SU-DHL-6 (cell line): ENCODE measurements around the gene FNDC11.

ENCODE experiments used
- H2AFZ ChIP-seq: fragments of 200-600 bp; sonication (generic); 2 replicates; pipeline ENCODE4 v1.6.1; 2014; ENCODE audit warnings: low read depth, mild to moderate bottlenecking, moderate library complexity, mixed read lengths, antibody characterized with exemption, low read length; ENCODE audit not compliant: severe bottlenecking
- H3F3A ChIP-seq: fragments of 200-600 bp; shearing (Covaris generic); 2 replicates; pipeline ENCODE4 v1.6.0; 2016; ENCODE audit warnings: antibody characterized with exemption, mild to moderate bottlenecking; ENCODE audit not compliant: insufficient read depth
- H3K27ac ChIP-seq: fragments of 200-600 bp; sonication (generic); 2 replicates; pipeline ENCODE4 v1.5.1; 2016; ENCODE audit warnings: low read depth, mild to moderate bottlenecking, low read length, moderate library complexity, mixed read lengths
- H3K27me3 ChIP-seq: fragments of 200-600 bp; sonication (generic), shearing (Covaris generic); 2 replicates; pipeline ENCODE4 v1.6.0; 2014; ENCODE audit warnings: mild to moderate bottlenecking, low read length
- H3K36me3 ChIP-seq: fragments of 200-600 bp; sonication (generic); 2 replicates; pipeline ENCODE4 v1.6.1; 2014; ENCODE audit warnings: mild to moderate bottlenecking, low read length, mixed read lengths
- H3K4me2 ChIP-seq: fragments of 300-600, 200-600 bp; shearing (Covaris generic), sonication (generic); 2 replicates; pipeline ENCODE4 v1.6.0; 2014; ENCODE audit warnings: low read length, low read depth, mild to moderate bottlenecking; ENCODE audit not compliant: poor library complexity, severe bottlenecking
- H3K4me3 ChIP-seq: fragments of 200-600 bp; sonication (generic); 2 replicates; pipeline ENCODE4 v1.5.1; 2014; ENCODE audit warnings: antibody characterized with exemption, low read length, mild to moderate bottlenecking, mixed read lengths; ENCODE audit not compliant: insufficient read depth, poor library complexity, severe bottlenecking
- H3K79me2 ChIP-seq: fragments of 200-600 bp; sonication (generic); 2 replicates; pipeline ENCODE4 v1.6.1; 2014; ENCODE audit warnings: mild to moderate bottlenecking, low read length, moderate library complexity; ENCODE audit not compliant: insufficient read depth
- H3K9ac ChIP-seq: fragments of 200-600 bp; sonication (generic); 2 replicates; pipeline ENCODE4 v1.7.0; 2014; ENCODE audit warnings: mild to moderate bottlenecking, low read length
- H3K9me2 ChIP-seq: fragments of 200-600 bp; sonication (generic); replicated peaks from 2 replicates; pipeline ENCODE4 v1.6.1; 2014; ENCODE audit warnings: low read length; ENCODE audit not compliant: insufficient read depth
- H3K9me3 ChIP-seq: fragments of 200-600 bp; sonication (generic); 2 replicates; pipeline ENCODE4 v1.6.1; 2014; ENCODE audit warnings: low read length, mixed read lengths; ENCODE audit not compliant: insufficient read depth
- H4K20me1 ChIP-seq: fragments of 200-600 bp; sonication (generic); 2 replicates; pipeline ENCODE4 v1.6.1; 2014; ENCODE audit warnings: low read depth, mild to moderate bottlenecking, antibody characterized with exemption, low read length, moderate library complexity, mixed read lengths
- CTCF ChIP-seq: fragments of 200-600 bp; sonication (generic); IDR thresholded peaks from one replicate; pipeline ENCODE4 v1.5.1; 2017; ENCODE audit warnings: antibody characterized with exemption, mild to moderate bottlenecking, low read length, moderate library complexity; ENCODE audit not compliant: insufficient read depth, poor library complexity, severe bottlenecking
- EZH2phosphoT487 ChIP-seq: fragments of 200-600 bp; sonication (generic), shearing (Covaris generic); conservative IDR thresholded peaks from 2 replicates; pipeline ENCODE4 v1.6.1; 2018; ENCODE audit warnings: mild to moderate bottlenecking, antibody characterized with exemption, low read length, moderate library complexity, mixed read lengths

FNDC11 gene

GRCh38 chr20:63549679-63550282, 4.2 kb upstream of the FNDC11 start:
- H3K9me2 ChIP-seq, result no peaks in the 10 kb centered on the region
- H2AFZ ChIP-seq, result no peak overlapping the region
- H3K79me2 ChIP-seq, result no peaks in the 10 kb centered on the region
- no peak overlapping the region for H3K27ac ChIP-seq
- H3K9ac ChIP-seq, result no peak overlapping the region
- H4K20me1 ChIP-seq, result no peaks in the 10 kb centered on the region; the same call in 1 of the 2 replicates
- TF ChIP-seq CTCF (no peak), EZH2phosphoT487 (no peak)
- H3K36me3 ChIP-seq, result no peaks in the 10 kb centered on the region
- peaks cover 3% of the 10 kb centered on the region; the same call in 1 of the 2 replicates for H3F3A ChIP-seq
- H3K4me2 ChIP-seq, result no peak overlapping the region
- no peaks in the 10 kb centered on the region for H3K9me3 ChIP-seq
- no peak overlapping the region for H3K4me3 ChIP-seq
- no peaks in the 10 kb centered on the region for H3K27me3 ChIP-seq

GRCh38 chr20:63551068-63551467, 2.9 kb upstream of the FNDC11 start:
- Histone ChIP-seq H3K9ac (no peak overlapping the region), H3K36me3 (no peaks in the 10 kb centered on the region), H3K4me2 (no peak overlapping the region), H3K27ac (no peak overlapping the region), H3K9me2 (no peaks in the 10 kb centered on the region), H4K20me1 (no peaks in the 10 kb centered on the region; the same call in 1 of the 2 replicates), H3K79me2 (no peaks in the 10 kb centered on the region), H3F3A (peaks cover 3% of the 10 kb centered on the region; the same call in 1 of the 2 replicates), H3K4me3 (no peak overlapping the region), H3K9me3 (no peaks in the 10 kb centered on the region), H3K27me3 (no peaks in the 10 kb centered on the region), H2AFZ (no peak overlapping the region)
- TF ChIP-seq CTCF (no peak), EZH2phosphoT487 (no peak)

GRCh38 chr20:63552481-63553249, 1.3 kb upstream of the FNDC11 start:
- no peak overlapping the region for H3K27ac ChIP-seq
- H3K9ac ChIP-seq, result no peak overlapping the region
- no peak overlapping the region for H2AFZ ChIP-seq

More at GRCh38 chr20:63552481-63553249, 1.3 kb upstream of the FNDC11 start:
- TF ChIP-seq CTCF, result no peak
- no peak for TF ChIP-seq EZH2phosphoT487
- Histone ChIP-seq H4K20me1 (no peaks in the 10 kb centered on the region; the same call in 1 of the 2 replicates), H3K4me3 (no peak overlapping the region), H3K36me3 (no peaks in the 10 kb centered on the region), H3K27me3 (no peaks in the 10 kb centered on the region), H3K4me2 (peak overlapping the region; percentile 15), H3K79me2 (no peaks in the 10 kb centered on the region), H3K9me3 (no peaks in the 10 kb centered on the region), H3K9me2 (no peaks in the 10 kb centered on the region), H3F3A (peaks cover 3% of the 10 kb centered on the region; the same call in 1 of the 2 replicates)
